ENCODE measurements around the gene SLC39A1. TPM values are rescaled to one million over a fixed set of nuclear protein-coding genes. Genes with fewer than 3 reads are reported as not detected.
"Not testable (repeated sequence)": the region's sequence is repeated elsewhere in the genome, so short reads cannot be mapped to it uniquely, and the experiment has no call there.

The SLC39A1 gene
- polyA plus RNA-seq, 1 donor: 37.4 TPM

- no peak for DNase-seq (ENCODE audit: low read depth)
Measured at GRCh38 chr1:153929426-153929825, 33.9 kb downstream of the SLC39A1 start.

- DNase-seq (ENCODE audit: low read depth): no peak
Measured at GRCh38 chr1:153928791-153929341, 34.5 kb downstream of the SLC39A1 start.

- no peak for DNase-seq (ENCODE audit: low read depth)
Measured at GRCh38 chr1:153928245-153928644, 35.1 kb downstream of the SLC39A1 start.

- DNase-seq (ENCODE audit: low read depth): no peak
Measured at GRCh38 chr1:153926405-153926804, 36.9 kb downstream of the SLC39A1 start.

- DNase-seq (ENCODE audit: low read depth): peak; percentile 99
Measured at GRCh38 chr1:153922972-153923925, 40.1 kb downstream of the SLC39A1 start, which contains the start of gene GATAD2B. GATAD2B (minus strand) TSS chr1:153922972; CDS start chr1:153828347, 94,625 bp downstream.

- no peak for DNase-seq (ENCODE audit: low read depth)
Measured at GRCh38 chr1:153922076-153922971, 41.0 kb downstream of the SLC39A1 start.

- no peak for DNase-seq (ENCODE audit: low read depth)
Measured at GRCh38 chr1:153921803-153922075, 41.6 kb downstream of the SLC39A1 start.

GRCh38 chr1:153921080-153921802 is 42.1 kb downstream of the SLC39A1 start:
- DNase-seq (ENCODE audit: low read depth): no peak

- DNase-seq (ENCODE audit: low read depth): no peak
Measured at GRCh38 chr1:153919876-153920852, 43.2 kb downstream of the SLC39A1 start.

GRCh38 chr1:153916297-153916696 is 47.0 kb downstream of the SLC39A1 start:
- DNase-seq (ENCODE audit: low read depth): no peak

GRCh38 chr1:153912349-153912748 is 51.0 kb downstream of the SLC39A1 start:
- no peak for DNase-seq (ENCODE audit: low read depth)

GRCh38 chr1:153910560-153910959 is 52.8 kb downstream of the SLC39A1 start:
- not testable (repeated sequence) for DNase-seq (ENCODE audit: low read depth)

Other genes starting within 250 kb of the SLC39A1 start
- gene INTS3, start 235.5 kb downstream of the SLC39A1 start, polyA plus RNA-seq (ENCODE audit: insufficient read length): 39.2 TPM
- gene SLC27A3, start 188.1 kb downstream of the SLC39A1 start, polyA plus RNA-seq (ENCODE audit: insufficient read length): 18.1 TPM
- 18.1 TPM for gene GATAD2B, start 40.6 kb downstream of the SLC39A1 start, polyA plus RNA-seq (ENCODE audit: insufficient read length)
- 28.6 TPM for gene DENND4B, start 16.8 kb downstream of the SLC39A1 start, polyA plus RNA-seq (ENCODE audit: insufficient read length)
- gene CRTC2, start 4.9 kb downstream of the SLC39A1 start, polyA plus RNA-seq (ENCODE audit: insufficient read length): 23.5 TPM
- 11.1 TPM for gene CREB3L4, start 4.4 kb upstream of the SLC39A1 start, polyA plus RNA-seq (ENCODE audit: insufficient read length)
- gene JTB, start 14.1 kb upstream of the SLC39A1 start, polyA plus RNA-seq (ENCODE audit: insufficient read length): 75.7 TPM
- gene RAB13, start 22.8 kb upstream of the SLC39A1 start, polyA plus RNA-seq (ENCODE audit: insufficient read length): 70.3 TPM
- 3,622 TPM for gene RPS27, start 27.2 kb upstream of the SLC39A1 start, polyA plus RNA-seq (ENCODE audit: insufficient read length)
- gene NUP210L, start 191.5 kb upstream of the SLC39A1 start, polyA plus RNA-seq (ENCODE audit: insufficient read length): 0.03 TPM
- gene TPM3, start 228.6 kb upstream of the SLC39A1 start, polyA plus RNA-seq (ENCODE audit: insufficient read length): 535 TPM
- not detected for gene CFAP141, start 242.8 kb upstream of the SLC39A1 start, polyA plus RNA-seq (ENCODE audit: insufficient read length)

Data from forelimb muscle (tissue), 1 donor.